Activated CD8-positive, alpha-beta memory T cell treated with anti-CD3 and anti-CD28 coated beads, Interleukin-2, amount 50 U/mL, for 24 hours (primary cell): Measurements from ENCODE around the gene NANOS3.
"Not testable (repeated sequence)": the region's sequence is repeated elsewhere in the genome, so short reads cannot be mapped to it uniquely, and the experiment has no call there.

Source experiments
- DNase-seq: peaks from one replicate; pipeline ENCODE4 v3.0.0-alpha.2; 2020; ENCODE audit errors: extremely low read depth

Gene NANOS3

DNA sequence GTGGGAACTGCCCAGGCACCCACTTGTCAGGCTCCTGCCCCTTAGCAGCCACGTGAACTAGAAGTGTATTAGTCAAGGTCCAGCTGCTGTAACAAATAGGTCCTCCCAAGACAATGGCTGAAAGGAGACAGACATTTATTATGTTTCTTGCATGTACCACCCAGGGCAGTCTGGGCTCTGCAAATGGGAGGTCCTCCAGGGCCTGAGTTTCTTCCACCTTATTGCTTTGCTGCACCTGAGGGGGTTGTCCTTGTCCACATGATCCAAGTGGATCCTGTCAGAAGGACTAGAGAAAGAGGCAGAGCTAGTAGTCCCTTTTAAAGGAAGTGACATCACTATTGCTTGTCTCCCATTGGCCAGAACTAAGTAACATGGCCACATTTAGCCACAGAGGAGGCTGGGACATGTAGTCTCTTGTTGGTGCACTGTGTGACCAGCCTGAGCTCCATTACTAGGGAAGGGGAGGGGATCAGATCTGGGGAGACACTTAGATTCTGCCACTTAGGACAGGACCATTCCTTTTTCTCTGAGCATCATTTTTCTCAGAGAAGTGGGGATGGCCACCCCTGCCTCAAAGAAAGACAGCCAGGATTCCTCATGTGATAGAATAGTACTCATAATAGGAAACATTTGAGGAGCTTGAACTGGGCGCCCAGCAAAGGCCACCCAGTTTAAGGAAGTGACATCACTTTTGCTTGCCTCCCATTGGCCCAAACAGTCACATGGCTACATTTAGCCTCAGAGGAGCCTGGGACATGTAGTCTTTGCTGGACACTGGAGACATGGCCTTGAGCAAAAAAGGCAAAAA lies 44.2 kb downstream of the NANOS3 start:
- no peak for DNase-seq

DNA sequence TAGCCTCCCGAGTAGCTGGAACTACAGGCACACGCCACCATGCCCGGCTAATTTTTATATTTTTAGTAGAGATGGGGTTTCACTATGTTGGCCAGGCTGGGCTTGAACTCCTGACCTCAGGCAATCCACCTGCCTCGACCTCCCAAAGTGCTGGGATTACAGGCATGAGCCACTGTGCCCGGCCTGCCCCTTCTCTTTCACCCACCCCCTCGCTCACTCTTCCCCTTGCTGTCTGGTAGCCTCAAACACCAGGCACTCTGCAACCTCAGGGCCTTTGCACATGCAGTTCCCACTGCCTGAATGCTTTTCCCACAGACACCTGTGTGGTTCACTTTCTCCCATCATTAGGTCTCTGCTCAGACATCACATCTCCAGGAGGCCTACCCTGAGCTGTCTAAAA lies 45.2 kb downstream of the NANOS3 start:
- DNase-seq: not testable (repeated sequence)

DNA sequence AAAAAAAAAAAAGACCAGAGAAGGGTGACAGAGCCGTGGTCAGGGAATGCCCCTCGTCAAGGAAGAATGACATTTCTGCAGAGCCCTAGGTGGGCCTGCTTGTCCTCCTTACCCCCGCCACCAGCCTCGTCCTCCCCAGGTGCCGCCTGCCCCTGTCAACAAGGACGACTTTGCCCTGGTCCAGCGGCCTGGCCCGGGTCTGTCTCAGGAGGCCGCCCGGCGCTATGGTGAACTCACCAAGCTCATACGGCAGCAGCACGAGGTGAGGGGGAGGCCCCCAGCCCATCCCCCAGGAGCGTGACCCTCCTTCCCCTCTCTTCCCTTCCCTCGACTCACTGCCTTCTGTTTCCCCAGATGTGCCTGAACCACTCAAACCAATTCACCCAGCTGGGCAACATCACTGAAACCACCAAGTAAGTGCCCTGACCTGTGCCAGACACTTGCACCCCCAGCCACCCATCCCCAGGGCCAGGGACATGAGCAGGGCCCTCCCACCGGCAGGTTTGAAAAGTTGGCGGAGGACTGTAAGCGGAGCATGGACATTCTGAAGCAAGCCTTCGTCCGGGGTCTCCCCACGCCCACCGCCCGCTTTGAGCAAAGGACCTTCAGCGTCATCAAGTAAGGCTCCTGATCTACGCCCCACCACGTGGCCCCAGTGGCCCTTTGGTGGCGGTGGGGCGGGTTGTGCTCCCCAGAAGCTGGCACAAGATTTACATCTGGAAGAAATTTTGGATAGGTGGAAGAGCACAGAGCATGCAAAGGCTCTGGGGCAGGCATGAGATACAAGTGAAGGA lies 46.5 kb downstream of the NANOS3 start:
- DNase-seq: no peak

DNA sequence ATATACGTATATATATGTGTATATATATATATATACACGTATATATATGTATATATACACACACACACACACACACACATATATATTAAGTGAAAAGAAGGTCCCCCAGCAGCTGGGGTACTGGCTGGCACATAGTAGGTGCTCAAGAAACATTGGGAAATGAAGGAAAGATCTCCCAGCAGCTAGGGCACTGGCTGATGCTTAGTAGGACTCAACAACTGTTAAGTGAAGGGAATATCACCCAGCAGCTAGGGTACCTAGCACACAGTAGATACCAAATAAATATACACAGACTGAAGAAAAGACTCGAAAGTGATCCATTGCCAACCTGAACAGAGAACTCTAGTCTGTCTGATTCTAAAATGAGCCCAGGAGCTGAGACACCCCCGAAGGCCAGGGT lies 49.1 kb downstream of the NANOS3 start:
- DNase-seq: no peak

DNA sequence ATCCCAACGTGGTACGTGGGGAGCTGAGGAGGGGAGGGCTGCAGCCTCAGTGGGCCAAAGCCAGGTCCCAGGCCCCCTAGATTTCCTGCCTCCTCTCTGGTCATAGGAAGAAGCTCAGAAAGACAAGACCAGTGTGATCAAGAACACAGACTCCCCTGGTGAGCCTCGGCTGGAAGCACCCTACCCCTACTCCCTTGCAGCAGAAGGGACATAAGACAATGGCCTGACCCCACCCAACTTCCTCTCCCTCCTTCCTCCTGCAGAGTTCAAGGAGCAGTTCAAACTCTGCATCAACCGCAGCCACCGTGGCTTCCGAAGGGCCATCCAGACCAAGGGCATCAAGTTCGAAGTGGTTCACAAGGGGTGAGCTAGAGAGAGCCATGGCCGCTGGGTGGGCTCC lies 49.8 kb downstream of the NANOS3 start:
- no peak for DNase-seq

DNA sequence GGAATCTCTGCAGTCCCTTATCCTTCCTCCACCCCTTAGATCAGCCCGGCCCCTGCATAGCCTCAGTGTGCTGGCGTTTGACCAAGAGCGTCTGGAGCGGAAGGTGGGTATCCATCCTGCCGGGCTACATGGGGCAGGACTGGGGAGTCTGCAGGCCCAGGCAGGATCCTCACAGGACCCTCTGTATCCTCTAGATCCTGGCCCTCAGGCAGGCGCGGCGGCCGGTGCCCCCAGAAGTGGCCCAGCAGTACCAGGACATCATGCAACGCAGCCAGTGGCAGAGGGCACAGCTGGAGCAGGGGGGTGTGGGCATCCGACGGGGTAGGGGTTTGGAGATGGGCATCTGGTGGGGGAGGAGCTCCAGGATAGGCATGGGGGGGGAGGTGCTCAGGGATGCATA lies 52.4 kb downstream of the NANOS3 start:
- DNase-seq: no peak

DNA sequence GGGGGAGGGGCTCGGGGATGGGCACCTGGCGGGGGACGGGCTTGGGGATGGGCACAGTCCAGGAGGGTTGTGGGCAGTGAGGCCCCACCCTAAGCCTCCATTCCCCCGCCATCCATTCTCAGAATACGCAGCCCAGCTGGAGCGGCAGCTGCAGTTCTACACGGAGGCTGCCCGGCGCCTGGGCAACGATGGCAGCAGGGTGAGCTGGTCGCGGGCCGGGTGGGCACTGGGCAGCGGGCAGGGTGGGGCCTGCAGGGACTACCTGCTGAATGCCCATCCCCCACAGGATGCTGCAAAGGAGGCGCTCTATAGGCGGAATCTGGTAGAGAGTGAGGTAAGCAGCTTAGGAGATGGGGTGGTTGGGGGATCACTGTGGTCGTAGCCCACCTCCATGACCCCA lies 53.0 kb downstream of the NANOS3 start:
- DNase-seq: no peak
